Suprapubic skin (tissue), 3 donors: Measurements from ENCODE around the gene CAMSAP1.

ENCODE experiments used
- CTCF ChIP-seq, 2 donors: fragments of 200-600 bp in 1 of 2; fragments of 450-650 bp in 1 of 2; sonication (generic) in 1 of 2; IDR thresholded peaks; one replicate each; pipeline ENCODE4 v1.5.1; 2016 to 2019; ENCODE audit warnings: antibody characterized with exemption in 2 of 2, mild to moderate bottlenecking in 1 of 2, moderate library complexity in 1 of 2
- POLR2A ChIP-seq, 2 donors: fragments of 450-650 bp; IDR thresholded peaks; one replicate each; pipeline ENCODE4 v1.6.1; 2017; ENCODE audit warnings: antibody characterized with exemption in 2 of 2, mild to moderate bottlenecking in 2 of 2, moderate library complexity in 2 of 2

GRCh38 chr9:135775911-135776310 is 131.4 kb downstream of the CAMSAP1 start:
- TF ChIP-seq CTCF (IDR thresholded peaks at IDR 0.05) (no peak), POLR2A (IDR thresholded peaks at IDR 0.05) (no peak)
